Measurements from ENCODE around the gene FXR1. TPM values are rescaled to one million over a fixed set of nuclear protein-coding genes. Genes with fewer than 3 reads are reported as not detected.
A peak's percentile ranks its signal among the peaks of the same experiment; 100 is the strongest.

Gene FXR1
- total RNA-seq, 1 donor from 2014 or later, result 216 TPM

GRCh38 chr3:180923561-180923960 is 11.1 kb downstream of the FXR1 start:
- peaks cover 8% of the 10 kb centered on the region for H3K36me3 Mint-ChIP-seq (ENCODE audit: insufficient read depth)
- TF ChIP-seq CTCF (IDR thresholded peaks at IDR 0.05; ENCODE audit: unreplicated experiment), result no peak

GRCh38 chr3:180926526-180926925 is 14.1 kb downstream of the FXR1 start:
- peaks cover 11% of the 10 kb centered on the region for H3K36me3 Mint-ChIP-seq (ENCODE audit: insufficient read depth)
- H3K27me3 Mint-ChIP-seq, result no peaks in the 10 kb centered on the region
- no peak for TF ChIP-seq CTCF (IDR thresholded peaks at IDR 0.05; ENCODE audit: unreplicated experiment)
- H3K4me3 Mint-ChIP-seq (ENCODE audit: low read depth), result no peak overlapping the region
- peaks cover 4% of the 10 kb centered on the region for H3K9me3 Mint-ChIP-seq (ENCODE audit: low read depth)
- H3K4me1 Mint-ChIP-seq (ENCODE audit: low read depth), result peaks cover 17% of the 10 kb centered on the region
- DNase-seq (ENCODE audit: low spot score, unreplicated experiment), result no peak
- no peak overlapping the region for H3K27ac Mint-ChIP-seq

More at GRCh38 chr3:180923561-180923960, 11.1 kb downstream of the FXR1 start:
- Mint-ChIP-seq H3K4me1 (ENCODE audit: low read depth) (peaks cover 21% of the 10 kb centered on the region), H3K4me3 (ENCODE audit: low read depth) (no peak overlapping the region), H3K27me3 (no peaks in the 10 kb centered on the region), H3K9me3 (ENCODE audit: low read depth) (peaks cover 4% of the 10 kb centered on the region), H3K27ac (no peak overlapping the region)
- no peak for DNase-seq (ENCODE audit: low spot score, unreplicated experiment)

- H3K4me1 Mint-ChIP-seq (ENCODE audit: low read depth), result peaks cover 14% of the 10 kb centered on the region
- H3K27me3 Mint-ChIP-seq, result no peaks in the 10 kb centered on the region
- H3K36me3 Mint-ChIP-seq (ENCODE audit: insufficient read depth), result peaks cover 11% of the 10 kb centered on the region
- no peak for TF ChIP-seq CTCF (IDR thresholded peaks at IDR 0.05; ENCODE audit: unreplicated experiment)
- H3K4me3 Mint-ChIP-seq (ENCODE audit: low read depth), result no peak overlapping the region
- H3K27ac Mint-ChIP-seq, result no peak overlapping the region
- H3K9me3 Mint-ChIP-seq (ENCODE audit: low read depth), result peaks cover 4% of the 10 kb centered on the region
- DNase-seq (ENCODE audit: low spot score, unreplicated experiment), result no peak
Observed at GRCh38 chr3:180929376-180929775, 16.9 kb downstream of the FXR1 start.

GRCh38 chr3:180930526-180930925 is 18.1 kb downstream of the FXR1 start:
- no peak overlapping the region for H3K27ac Mint-ChIP-seq
- H3K27me3 Mint-ChIP-seq, result no peaks in the 10 kb centered on the region
- peaks cover 4% of the 10 kb centered on the region for H3K9me3 Mint-ChIP-seq (ENCODE audit: low read depth)
- no peak for DNase-seq (ENCODE audit: low spot score, unreplicated experiment)
- H3K4me1 Mint-ChIP-seq (ENCODE audit: low read depth), result peaks cover 13% of the 10 kb centered on the region
- no peak for TF ChIP-seq CTCF (IDR thresholded peaks at IDR 0.05; ENCODE audit: unreplicated experiment)
- no peak overlapping the region for H3K4me3 Mint-ChIP-seq (ENCODE audit: low read depth)
- peaks cover 13% of the 10 kb centered on the region for H3K36me3 Mint-ChIP-seq (ENCODE audit: insufficient read depth)

GRCh38 chr3:180932819-180933218 is 20.3 kb downstream of the FXR1 start:
- H3K27me3 Mint-ChIP-seq, result no peaks in the 10 kb centered on the region
- peak overlapping the region; percentile 28 for H3K27ac Mint-ChIP-seq
- no peak for TF ChIP-seq CTCF (IDR thresholded peaks at IDR 0.05; ENCODE audit: unreplicated experiment)

More at GRCh38 chr3:180932819-180933218, 20.3 kb downstream of the FXR1 start:
- Mint-ChIP-seq H3K4me3 (ENCODE audit: low read depth) (no peak overlapping the region), H3K9me3 (ENCODE audit: low read depth) (peaks cover 3% of the 10 kb centered on the region), H3K4me1 (ENCODE audit: low read depth) (peaks cover 5% of the 10 kb centered on the region), H3K36me3 (ENCODE audit: insufficient read depth) (peaks cover 15% of the 10 kb centered on the region)
- no peak for DNase-seq (ENCODE audit: low spot score, unreplicated experiment)
